Right lobe of liver (tissue), 4 donors: ENCODE results near the gene TMCO1.

Experiments
- POLR2A ChIP-seq: fragments of 450-650 bp; IDR thresholded peaks from one replicate; pipeline ENCODE4 v1.6.1; 2017; ENCODE audit warnings: antibody characterized with exemption, mild to moderate bottlenecking
- TF ChIP-seq, protein P1 (sequence below), 4 donors: fragments of 200-600 bp in 3 of 4; fragments of 450-650 bp in 1 of 4; IDR thresholded peaks; one replicate each; pipeline versions ENCODE4 v1.5.1 to v1.8.0; 2016 to 2022; ENCODE audit warnings: antibody characterized with exemption in 4 of 4, mild to moderate bottlenecking in 2 of 4
- donor health status: DM: no; HTN: no; CAD: no.
- donor health status: DM: no; HTN: no; CAD: no.
- donor health status: DM: no; HTN: yes; CAD: no.

DNA sequence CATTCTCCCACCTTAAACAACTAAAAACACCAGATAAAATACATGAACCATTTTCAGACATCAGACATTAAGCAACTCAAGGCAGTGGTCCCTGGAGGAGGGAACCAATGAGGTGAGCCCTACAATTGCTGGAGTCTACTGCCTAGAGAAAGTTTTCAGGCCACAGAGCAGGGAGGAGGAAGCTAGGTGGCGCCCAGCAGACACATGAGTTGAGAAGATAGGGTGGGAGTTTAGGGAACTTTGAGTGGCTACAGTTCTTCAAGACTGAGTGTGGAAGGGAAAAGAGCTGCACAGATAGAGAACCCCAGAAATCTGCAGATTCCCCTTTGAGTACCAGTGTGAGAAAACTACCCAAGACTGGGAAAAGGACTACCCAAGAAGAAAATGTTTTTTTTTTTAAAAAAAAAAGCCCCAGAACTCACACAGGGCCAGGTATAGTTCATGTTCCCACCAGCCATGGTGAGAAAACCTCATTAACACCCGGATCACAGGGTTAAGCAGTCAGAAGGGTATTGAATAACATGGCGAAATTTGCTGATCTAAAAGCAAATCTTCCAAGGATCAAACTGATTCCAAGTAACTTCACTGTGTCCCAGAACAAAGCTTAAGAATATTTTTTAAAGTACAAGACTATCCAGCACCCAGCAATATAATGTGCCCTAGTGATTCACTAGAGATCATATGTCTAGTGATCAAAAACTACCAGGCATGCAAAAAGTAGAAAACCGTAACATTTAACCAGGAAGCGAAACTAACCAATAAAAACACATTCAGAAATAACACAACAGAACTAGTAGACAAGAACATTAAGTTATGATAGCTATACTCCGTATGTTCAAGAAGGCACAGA is 82.3 kb downstream of the TMCO1 start:
- TF ChIP-seq, protein P1, sequence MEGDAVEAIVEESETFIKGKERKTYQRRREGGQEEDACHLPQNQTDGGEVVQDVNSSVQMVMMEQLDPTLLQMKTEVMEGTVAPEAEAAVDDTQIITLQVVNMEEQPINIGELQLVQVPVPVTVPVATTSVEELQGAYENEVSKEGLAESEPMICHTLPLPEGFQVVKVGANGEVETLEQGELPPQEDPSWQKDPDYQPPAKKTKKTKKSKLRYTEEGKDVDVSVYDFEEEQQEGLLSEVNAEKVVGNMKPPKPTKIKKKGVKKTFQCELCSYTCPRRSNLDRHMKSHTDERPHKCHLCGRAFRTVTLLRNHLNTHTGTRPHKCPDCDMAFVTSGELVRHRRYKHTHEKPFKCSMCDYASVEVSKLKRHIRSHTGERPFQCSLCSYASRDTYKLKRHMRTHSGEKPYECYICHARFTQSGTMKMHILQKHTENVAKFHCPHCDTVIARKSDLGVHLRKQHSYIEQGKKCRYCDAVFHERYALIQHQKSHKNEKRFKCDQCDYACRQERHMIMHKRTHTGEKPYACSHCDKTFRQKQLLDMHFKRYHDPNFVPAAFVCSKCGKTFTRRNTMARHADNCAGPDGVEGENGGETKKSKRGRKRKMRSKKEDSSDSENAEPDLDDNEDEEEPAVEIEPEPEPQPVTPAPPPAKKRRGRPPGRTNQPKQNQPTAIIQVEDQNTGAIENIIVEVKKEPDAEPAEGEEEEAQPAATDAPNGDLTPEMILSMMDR (IDR thresholded peaks at IDR 0.05) = no peak
- no peak for TF ChIP-seq POLR2A
